GM12801 (cell line): Measurements from ENCODE around the gene TFPI.

ENCODE experiments used
- CTCF ChIP-seq: IDR thresholded peaks from one replicate; pipeline ENCODE4 v1.5.1; 2011; ENCODE audit warnings: control low read depth; ENCODE audit not compliant: insufficient read length; ENCODE audit errors: extremely low read depth

The TFPI gene

GRCh38 chr2:187554011-187554703, at the start of gene TFPI:
TSS of gene TFPI (minus strand) at chr2:187554435. CDS start at chr2:187503768, 50,667 bp downstream.
- no peak for TF ChIP-seq CTCF

- TF ChIP-seq CTCF, result no peak
These were observed 40.6 kb upstream of the TFPI start for GRCh38 chr2:187594801-187595200.

GRCh38 chr2:187593697-187594096, 39.5 kb upstream of the TFPI start:
- TF ChIP-seq CTCF, result no peak

- no peak for TF ChIP-seq CTCF
These were observed 38.9 kb upstream of the TFPI start for GRCh38 chr2:187593098-187593497.

GRCh38 chr2:187590175-187590574, 35.9 kb upstream of the TFPI start:
- no peak for TF ChIP-seq CTCF

- TF ChIP-seq CTCF, result no peak
These were observed 31.9 kb upstream of the TFPI start for GRCh38 chr2:187586011-187586641.

- no peak for TF ChIP-seq CTCF
These were observed 27.1 kb upstream of the TFPI start for GRCh38 chr2:187581125-187581896.
